SH-SY5Y (cell line): Measurements from ENCODE around the gene TMEM169.

Source experiments
- GATA2 ChIP-seq: IDR thresholded peaks from 2 replicates; pipeline ENCODE4 v1.6.1; 2011; ENCODE audit warnings: mild to moderate bottlenecking, low read depth, low read length
- GATA3 ChIP-seq: IDR thresholded peaks from 2 replicates; pipeline ENCODE4 v1.6.1; 2011; ENCODE audit warnings: low read depth, mild to moderate bottlenecking, low read length, moderate library complexity

GRCh38 chr2:216041438-216041837, 40.3 kb upstream of the TMEM169 start:
- TF ChIP-seq GATA3 (no peak), GATA2 (no peak)
